IMR-90 (cell line): ENCODE results near the gene KLF7. TPM values are rescaled to one million over a fixed set of nuclear protein-coding genes. Genes with fewer than 3 reads are reported as not detected.

ENCODE experiments used
- ATAC-seq: fragments of 200-7000 bp; cut with Tn5 transposase; 2 replicates; pipeline ENCODE4 v1.9.1; 2020; ENCODE audit warnings: low read depth, mild to moderate bottlenecking, moderate library complexity
- BruUV-seq: library from RNA; stranded (reverse); fragments of 400-500 nt; replicated peaks from 2 replicates; lab custom pipeline; 2021; lab: Mats Ljungman, UMichigan
- CTCF ChIA-PET: fragments of 300-600 bp; formaldehyde crosslinking; extraction: SDS; loops from one replicate; lab custom pipeline; 2021; ENCODE audit warnings: antibody characterized with exemption; lab: Yijun Ruan, JAX
- POLR2A ChIA-PET: fragments of 300-600 bp; sonication (Branson Sonifier 250); formaldehyde crosslinking; loops from one replicate; lab custom pipeline; 2022; ENCODE audit warnings: antibody characterized with exemption; ENCODE audit not compliant: unreplicated experiment; lab: Charles Lee
- DNase-seq: peaks from one replicate; pipeline ENCODE4 v3.0.0; 2013
- H2AFZ ChIP-seq: replicated peaks from 2 replicates; pipeline ENCODE3; 2013; ENCODE audit warnings: low read length, mild to moderate bottlenecking; ENCODE audit not compliant: poor library complexity
- H2AK5ac ChIP-seq: 2 replicates; pipeline ENCODE4 v1.6.1; 2013; ENCODE audit warnings: low read depth, low read length, inconsistent platforms
- H2AK9ac ChIP-seq: replicated peaks from 2 replicates; pipeline ENCODE3; 2013; ENCODE audit warnings: mild to moderate bottlenecking, low read depth, low read length, moderate library complexity; ENCODE audit not compliant: poor library complexity
- H2BK120ac ChIP-seq: 2 replicates; pipeline ENCODE4 v1.6.1; 2013; ENCODE audit warnings: low read depth, low read length, inconsistent platforms
- H2BK15ac ChIP-seq: 3 replicates; pipeline ENCODE4 v1.6.1; 2013; ENCODE audit warnings: low read depth, low read length, inconsistent platforms
- H2BK20ac ChIP-seq: 2 replicates; pipeline ENCODE4 v1.6.1; 2013; ENCODE audit warnings: low read depth, mild to moderate bottlenecking, inconsistent platforms, low read length, moderate library complexity
- H2BK5ac ChIP-seq: 2 replicates; pipeline ENCODE4 v1.6.1; 2013; ENCODE audit warnings: mild to moderate bottlenecking, low read depth, low read length, inconsistent platforms; ENCODE audit not compliant: poor library complexity, severe bottlenecking
- H3K14ac ChIP-seq: replicated peaks from 2 replicates; pipeline ENCODE4 v1.6.1; 2013; ENCODE audit warnings: low read depth, low read length, inconsistent platforms
- H3K18ac ChIP-seq: 2 replicates; pipeline ENCODE4 v1.6.1; 2013; ENCODE audit warnings: low read depth, low read length, control low read depth
- H3K23ac ChIP-seq: 2 replicates; pipeline ENCODE4 v1.6.1; 2013; ENCODE audit warnings: low read depth, low read length, inconsistent platforms
- H3K27ac ChIP-seq: 2 replicates; pipeline ENCODE4 v1.5.1; 2013; ENCODE audit warnings: mild to moderate bottlenecking, control low read depth, low read length; ENCODE audit not compliant: insufficient read depth
- H3K27me3 ChIP-seq: 2 replicates; pipeline ENCODE4 v1.6.1; 2013; ENCODE audit warnings: low read length; ENCODE audit not compliant: control insufficient read depth, insufficient read depth
- H3K36me3 ChIP-seq: 2 replicates; pipeline ENCODE4 v1.6.1; 2013; ENCODE audit warnings: low read length, mixed read lengths; ENCODE audit not compliant: control insufficient read depth, insufficient read depth
- H3K4ac ChIP-seq: 2 replicates; pipeline ENCODE4 v1.6.1; 2013; ENCODE audit warnings: low read depth, low read length, inconsistent platforms
- H3K4me1 ChIP-seq: 2 replicates; pipeline ENCODE4 v1.6.1; 2013; ENCODE audit warnings: low read length, mixed read lengths; ENCODE audit not compliant: control insufficient read depth, insufficient read depth
- H3K4me2 ChIP-seq: 2 replicates; pipeline ENCODE4 v1.6.1; 2013; ENCODE audit warnings: low read depth, mild to moderate bottlenecking, control low read depth, low read length, moderate library complexity
- H3K4me3 ChIP-seq: 2 replicates; pipeline ENCODE4 v1.5.1; 2013; ENCODE audit warnings: low read depth, mild to moderate bottlenecking, control low read depth, low read length, moderate library complexity; ENCODE audit not compliant: insufficient read depth
- H3K56ac ChIP-seq: 2 replicates; pipeline ENCODE4 v1.6.1; 2013; ENCODE audit warnings: low read length, inconsistent platforms; ENCODE audit not compliant: insufficient read depth; ENCODE audit errors: extremely low read depth
- H3K79me1 ChIP-seq, 2 experiments: 2 replicates each; pipeline ENCODE4 v1.6.1; 2013; ENCODE audit warnings: low read length in 2 of 2, inconsistent platforms in 1 of 2, low read depth in 1 of 2
- H3K9ac ChIP-seq: 2 replicates; pipeline ENCODE4 v1.6.1; 2013; ENCODE audit warnings: low read depth, low read length, control low read depth
- H3K9me1 ChIP-seq: 2 replicates; pipeline ENCODE4 v1.6.1; 2013; ENCODE audit warnings: low read length, inconsistent platforms; ENCODE audit not compliant: insufficient read depth
- H3K9me3 ChIP-seq: 2 replicates; pipeline ENCODE4 v1.6.1; 2013; ENCODE audit warnings: low read length; ENCODE audit not compliant: control insufficient read depth, insufficient read depth
- H4K20me1 ChIP-seq: 2 replicates; pipeline ENCODE4 v1.6.1; 2013; ENCODE audit warnings: low read length, inconsistent platforms; ENCODE audit not compliant: insufficient read depth
- H4K5ac ChIP-seq: 2 replicates; pipeline ENCODE4 v1.6.1; 2013; ENCODE audit warnings: mild to moderate bottlenecking, low read depth, low read length, control low read depth
- H4K8ac ChIP-seq, 2 experiments: 2 replicates each; pipeline ENCODE4 v1.6.1; 2013; ENCODE audit warnings: low read depth in 2 of 2, low read length in 2 of 2, control low read depth in 1 of 2, inconsistent platforms in 1 of 2
- H4K91ac ChIP-seq: 2 replicates; pipeline ENCODE4 v1.6.1; 2013; ENCODE audit warnings: low read depth, low read length, inconsistent platforms; ENCODE audit not compliant: insufficient read depth
- BHLHE40 ChIP-seq: fragments of 150-350 bp; IDR thresholded peaks from 2 replicates; pipeline ENCODE4 v1.6.1; 2016; ENCODE audit warnings: mild to moderate bottlenecking, low read depth, low read length
- CEBPB ChIP-seq: IDR thresholded peaks from 2 replicates; pipeline ENCODE4 v1.6.1; 2012; ENCODE audit warnings: low read depth, low read length, improper control_type of control experiment
- CTCF ChIP-seq: conservative IDR thresholded peaks from 2 replicates; pipeline ENCODE4 v1.5.1; 2012; ENCODE audit warnings: mild to moderate bottlenecking, low read depth, low read length, improper control_type of control experiment
- FOS ChIP-seq: fragments of 150-350 bp; IDR thresholded peaks from 2 replicates; pipeline ENCODE4 v1.6.1; 2016; ENCODE audit warnings: low read depth, low read length
- MAFK ChIP-seq: IDR thresholded peaks from 2 replicates; pipeline ENCODE4 v1.6.1; 2012; ENCODE audit warnings: low read depth, low read length, improper control_type of control experiment
- MXI1 ChIP-seq: IDR thresholded peaks from 2 replicates; pipeline ENCODE4 v1.6.1; 2012; ENCODE audit warnings: low read depth, mild to moderate bottlenecking, low read length, moderate library complexity, borderline replicate concordance
- NFE2L2 ChIP-seq: fragments of 150-350 bp; IDR thresholded peaks from 2 replicates; pipeline ENCODE4 v1.6.1; 2016; ENCODE audit warnings: low read depth, mild to moderate bottlenecking, low read length
- POLR2A ChIP-seq: IDR thresholded peaks from 2 replicates; pipeline ENCODE4 v1.6.1; 2012; ENCODE audit warnings: mild to moderate bottlenecking, low read depth, low read length
- RCOR1 ChIP-seq: IDR thresholded peaks from 2 replicates; pipeline ENCODE4 v1.6.1; 2012; ENCODE audit warnings: mild to moderate bottlenecking, low read length, improper control_type of control experiment; ENCODE audit not compliant: insufficient replicate concordance
- SMC3 ChIP-seq: fragments of 150-350 bp; IDR thresholded peaks from 2 replicates; pipeline ENCODE4 v1.6.1; 2016; ENCODE audit warnings: low read depth, mild to moderate bottlenecking, antibody characterized with exemption, low read length, moderate library complexity
- USF2 ChIP-seq: fragments of 150-350 bp; IDR thresholded peaks from 2 replicates; pipeline ENCODE4 v1.6.1; 2017; ENCODE audit warnings: mild to moderate bottlenecking, antibody characterized with exemption, low read length, low read depth
- WGBS, 2 experiments: methylation state at CpG; one replicate each; pipeline versions ENCODE4 v1.1.5 to v1.1.7; 2013; ENCODE audit warnings: missing lambda C conversion rate in 2 of 2; ENCODE audit not compliant: insufficient read length in 1 of 2; ENCODE audit errors: extremely low coverage in 2 of 2; 5-methylcytosine and 5-hydroxymethylcytosine counted together
- dilution Hi-C: fragments of 300-500 bp; cut with HindIII; formaldehyde crosslinking; loops from one replicate; pipeline ENCODE4 v1.14.3; 2018; ENCODE audit warnings: low sequenced_read_pairs; ENCODE audit not compliant: unreplicated experiment
- in situ Hi-C: fragments of 300-500 bp; cut with MboI; formaldehyde crosslinking; loops from 3 replicates; pipeline ENCODE4 v1.14.3; 2019; ENCODE audit warnings: low sequenced_read_pairs, inconsistent platforms, mixed read lengths
- intact Hi-C: fragments of 100-400 bp; cut with micrococcal nuclease; formaldehyde crosslinking; loops from 2 replicates; pipeline ENCODE4 v1.10.0; 2022
- polyA plus RNA-seq, 3 experiments: library from polyadenylated mRNA; depleted of rRNA; stranded (reverse); fragments of >200 nt; gene quantifications; 2 replicates each; pipeline ENCODE4 v1.2.3, GENCODE V29; 2012; ENCODE audit warnings: low replicate concordance in 1 of 3
- total RNA-seq: library from RNA; depleted of rRNA; stranded (reverse); fragments of >200 nt; gene quantifications from 2 replicates; pipeline ENCODE4 v1.2.3, GENCODE V29; 2012

KLF7 gene
- total and polyA plus RNA-seq, 2 of the 4 experiments (the other 2 are of a cell fraction), result 23.1 to 28.5 TPM

GRCh38 chr2:207141386-207141785 lies 24.4 kb downstream of the KLF7 start:
- Histone ChIP-seq H3K79me1 (peaks cover 12 to 87% of the 10 kb centered on the region in 2 experiments; a peak in 3 of 4 replicates), H3K18ac (no peak overlapping the region), H4K91ac (no peak overlapping the region), H2AK9ac (no peak overlapping the region), H3K23ac (no peak overlapping the region), H2BK15ac (no peak overlapping the region), H2BK5ac (no peak overlapping the region), H3K4ac (no peak overlapping the region), H2BK20ac (no peak overlapping the region), H3K27ac (no peak overlapping the region), H3K9me3 (no peaks in the 10 kb centered on the region), H2AFZ (no peak overlapping the region), H4K20me1 (peaks cover 94% of the 10 kb centered on the region), H2AK5ac (no peak overlapping the region), H3K9me1 (peaks cover 41% of the 10 kb centered on the region), H3K4me1 (peaks cover 22% of the 10 kb centered on the region), H3K27me3 (no peaks in the 10 kb centered on the region), H4K5ac (no peak overlapping the region), H3K4me3 (no peak overlapping the region), H3K56ac (no peak overlapping the region), H3K9ac (no peak overlapping the region), H3K4me2 (no peak overlapping the region), H3K36me3 (peaks cover 10% of the 10 kb centered on the region), H3K14ac (no peak overlapping the region), H4K8ac (no peak overlapping the region), H2BK120ac (no peak overlapping the region)
- ATAC-seq (no peak), DNase-seq (no peak)
- in situ Hi-C loops, result no loop called here
- no TSS peak for BruUV-seq
- CTCF ChIA-PET, result interaction anchor here (1.2 kb wide), 1 partner anchor 39 kb away, joined by 3 read pairs; no protein-coding TSS in a partner anchor
- 100% methylated on average over 1 of the region's 2 CpGs; no CpG with 5 or more reads in 1 of the 2 experiments for WGBS, 2 experiments
- dilution Hi-C loops, result no loop called here
- TF ChIP-seq SMC3 (no peak), BHLHE40 (no peak), MXI1 (no peak), POLR2A (no peak), MAFK (no peak), CEBPB (no peak), USF2 (no peak), NFE2L2 (no peak), FOS (no peak), RCOR1 (no peak), CTCF (no peak)
- intact Hi-C loops, result no loop called here
- POLR2A ChIA-PET, result no interaction called here
